SK-N-MC (cell line): ENCODE measurements around the gene PREX1.

Experiments used
- EZH2 ChIP-seq: fragments of 200-600 bp; sonication (generic); IDR thresholded peaks from one replicate; pipeline ENCODE4 v1.6.1; 2017; ENCODE audit warnings: antibody characterized with exemption
- FOXP2 ChIP-seq: optimal IDR thresholded peaks from 2 replicates; pipeline ENCODE3; 2011; ENCODE audit warnings: mild to moderate bottlenecking, moderate library complexity; ENCODE audit not compliant: insufficient read depth; ENCODE audit errors: extremely low read length, control extremely low read depth
- POLR2AphosphoS5 ChIP-seq: IDR thresholded peaks from 2 replicates; pipeline ENCODE4 v1.6.1; 2012; ENCODE audit warnings: mild to moderate bottlenecking, low read depth, low read length, borderline replicate concordance

DNA sequence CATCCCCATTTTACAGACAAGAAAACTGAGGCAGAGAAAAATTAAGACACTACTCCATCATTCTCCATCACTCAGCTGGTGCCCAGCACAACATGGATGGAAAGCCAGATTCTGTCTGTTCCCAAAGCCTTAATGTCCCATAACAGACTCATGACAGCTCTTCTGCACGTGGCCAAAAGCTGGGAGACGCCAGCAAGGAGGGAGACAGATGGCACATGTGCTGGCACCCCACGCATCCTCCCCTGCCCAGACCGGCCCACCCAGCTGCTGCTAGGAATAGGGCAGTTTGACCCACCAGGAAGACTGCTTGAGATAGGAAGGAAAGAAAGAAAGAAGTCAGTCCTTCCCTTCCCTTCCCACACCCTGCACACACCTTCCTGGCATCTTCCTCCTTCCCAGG, 96.3 kb downstream of the PREX1 start:
- TF ChIP-seq POLR2AphosphoS5 (no peak), EZH2 (no peak), FOXP2 (no peak)
